Body of pancreas (tissue), 4 donors: Measurements from ENCODE around the gene SCG2. TPM values are rescaled to one million over a fixed set of nuclear protein-coding genes. Genes with fewer than 3 reads are reported as not detected.

Experiments used
- ATAC-seq: fragments of 150-250 bp; one replicate; pipeline ENCODE4 v1.9.1; 2016
- DNase-seq, 4 donors: peaks; one replicate each; pipeline ENCODE4 v3.0.0-alpha.2; 2019
- H3K27ac ChIP-seq, 4 donors: fragments of 200-600 bp; sonication (generic); 1 replicate in 3 of 4; 2 replicates in 1 of 4; pipeline versions ENCODE4 v1.5.1 to v1.6.1; 2016 to 2019; ENCODE audit warnings: mild to moderate bottlenecking in 1 of 4, mixed read lengths in 1 of 4, moderate library complexity in 1 of 4
- H3K27me3 ChIP-seq, 2 donors: fragments of 200-600 bp; sonication (generic); one replicate each; pipeline ENCODE4 v1.6.0; 2016; ENCODE audit warnings: mild to moderate bottlenecking in 1 of 2
- H3K36me3 ChIP-seq, 2 donors: fragments of 200-600 bp; sonication (generic); replicated peaks in 1 of 2; 2 replicates each; pipeline ENCODE4 v1.5.1; 2016; ENCODE audit warnings: low read depth in 2 of 2; ENCODE audit not compliant: insufficient read depth in 1 of 2
- H3K4me1 ChIP-seq: fragments of 200-600 bp; sonication (generic); one replicate; pipeline ENCODE4 v1.6.0; 2016
- H3K4me3 ChIP-seq, 2 donors: fragments of 200-600 bp; sonication (generic); 1 replicate in 1 of 2; 2 replicates in 1 of 2; pipeline ENCODE4 v1.5.1; 2016 to 2019
- H3K9me3 ChIP-seq, 3 donors: fragments of 200-600 bp; sonication (generic); 1 replicate in 2 of 3; 2 replicates in 1 of 3; pipeline ENCODE4 v1.5.1; 2016
- POLR2A ChIP-seq, 3 donors: fragments of 450-650 bp; IDR thresholded peaks; one replicate each; pipeline ENCODE4 v1.6.1; 2016; ENCODE audit warnings: antibody characterized with exemption in 3 of 3, mild to moderate bottlenecking in 2 of 3
- WGBS, 2 donors: methylation state at CpG; one replicate each; pipeline ENCODE4 v1.1.5; 2017; 5-methylcytosine and 5-hydroxymethylcytosine counted together
- intact Hi-C: fragments of 100-400 bp; cut with DNase I; formaldehyde crosslinking; loops from one replicate; pipeline ENCODE4 v1.15.1; 2023
- total RNA-seq, 2 donors: library from RNA; depleted of rRNA; stranded (reverse); fragments of >200 nt; gene quantifications; one replicate each; pipeline ENCODE4 v1.1.0, GENCODE V29; 2016
- TF ChIP-seq, protein P1 (sequence below), 7 experiments: fragments of 450-650 bp in 4 of 7; fragments of 200-600 bp in 3 of 7; sonication (generic) in 3 of 7; IDR thresholded peaks; one replicate each; pipeline ENCODE4 v1.5.1; 2016 to 2019; ENCODE audit warnings: antibody characterized with exemption in 7 of 7

Gene SCG2
- total RNA-seq, 2 donors from 2014 or later: 12.5 to 13.0 TPM

DNA sequence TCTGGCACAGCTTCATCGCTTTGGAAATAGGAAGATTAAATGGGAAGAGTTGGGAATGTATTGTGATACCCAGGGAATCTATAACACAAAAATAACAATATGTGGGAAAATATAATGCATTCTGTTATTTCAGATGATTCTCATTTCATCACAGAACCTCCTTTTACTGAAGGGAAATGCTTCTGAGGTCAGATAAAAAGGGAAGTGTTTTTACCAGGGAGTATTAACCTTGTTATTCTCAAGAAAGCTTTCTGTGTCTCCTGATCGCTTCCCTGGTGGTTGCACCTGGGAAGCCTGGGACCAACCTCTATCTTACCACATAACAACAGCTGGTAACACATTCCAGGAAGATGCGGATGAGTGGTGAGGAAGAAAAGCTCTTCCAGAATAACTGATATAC lies 47.2 kb downstream of the SCG2 start:
- WGBS, 2 donors: 76 to 83% methylated on average over 3 of the region's 3 CpGs
- no peaks in the 10 kb centered on the region for H3K4me1 ChIP-seq
- no peaks in the 10 kb centered on the region for H3K9me3 ChIP-seq
- H3K27me3 ChIP-seq: no peaks in the 10 kb centered on the region
- ATAC-seq: no peak
- H3K4me3 ChIP-seq: no peak overlapping the region
- H3K36me3 ChIP-seq: no peaks in the 10 kb centered on the region
- H3K27ac ChIP-seq: no peak overlapping the region
- no peak for DNase-seq
- TF ChIP-seq, protein P1, sequence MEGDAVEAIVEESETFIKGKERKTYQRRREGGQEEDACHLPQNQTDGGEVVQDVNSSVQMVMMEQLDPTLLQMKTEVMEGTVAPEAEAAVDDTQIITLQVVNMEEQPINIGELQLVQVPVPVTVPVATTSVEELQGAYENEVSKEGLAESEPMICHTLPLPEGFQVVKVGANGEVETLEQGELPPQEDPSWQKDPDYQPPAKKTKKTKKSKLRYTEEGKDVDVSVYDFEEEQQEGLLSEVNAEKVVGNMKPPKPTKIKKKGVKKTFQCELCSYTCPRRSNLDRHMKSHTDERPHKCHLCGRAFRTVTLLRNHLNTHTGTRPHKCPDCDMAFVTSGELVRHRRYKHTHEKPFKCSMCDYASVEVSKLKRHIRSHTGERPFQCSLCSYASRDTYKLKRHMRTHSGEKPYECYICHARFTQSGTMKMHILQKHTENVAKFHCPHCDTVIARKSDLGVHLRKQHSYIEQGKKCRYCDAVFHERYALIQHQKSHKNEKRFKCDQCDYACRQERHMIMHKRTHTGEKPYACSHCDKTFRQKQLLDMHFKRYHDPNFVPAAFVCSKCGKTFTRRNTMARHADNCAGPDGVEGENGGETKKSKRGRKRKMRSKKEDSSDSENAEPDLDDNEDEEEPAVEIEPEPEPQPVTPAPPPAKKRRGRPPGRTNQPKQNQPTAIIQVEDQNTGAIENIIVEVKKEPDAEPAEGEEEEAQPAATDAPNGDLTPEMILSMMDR (IDR thresholded peaks at IDR 0.05): no peak
- TF ChIP-seq POLR2A (IDR thresholded peaks at IDR 0.05): no peak
- intact Hi-C loops: no loop called here

DNA sequence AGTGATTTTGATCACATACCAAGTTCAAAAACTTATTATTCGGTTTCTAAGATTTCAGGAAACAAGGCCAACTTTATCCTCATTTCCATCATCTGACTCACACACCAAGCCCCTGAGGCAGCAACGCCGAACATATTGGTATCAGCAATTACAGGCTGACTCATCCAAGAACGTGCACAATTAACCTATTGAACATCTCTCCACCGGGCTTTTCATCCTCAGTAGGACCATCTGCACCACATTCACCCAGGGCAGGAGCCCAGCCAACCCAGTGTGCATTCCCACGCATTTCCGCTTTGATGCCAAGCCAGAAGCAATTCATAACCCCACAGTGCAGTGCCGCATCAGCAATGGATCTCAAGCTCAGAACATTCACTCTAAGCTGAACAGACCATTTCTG lies 52.9 kb downstream of the SCG2 start:
- TF ChIP-seq POLR2A (IDR thresholded peaks at IDR 0.05): no peak
- TF ChIP-seq, protein P1 (IDR thresholded peaks at IDR 0.05): no peak
- DNase-seq: no peak
- ATAC-seq: no peak
- Histone ChIP-seq H3K36me3 (no peaks in the 10 kb centered on the region), H3K27ac (no peak overlapping the region), H3K4me1 (no peaks in the 10 kb centered on the region), H3K27me3 (no peaks in the 10 kb centered on the region), H3K4me3 (no peak overlapping the region), H3K9me3 (no peaks in the 10 kb centered on the region)
- 62 to 69% methylated on average over 8 of the region's 8 CpGs for WGBS, 2 donors
- intact Hi-C loops: no loop called here

DNA sequence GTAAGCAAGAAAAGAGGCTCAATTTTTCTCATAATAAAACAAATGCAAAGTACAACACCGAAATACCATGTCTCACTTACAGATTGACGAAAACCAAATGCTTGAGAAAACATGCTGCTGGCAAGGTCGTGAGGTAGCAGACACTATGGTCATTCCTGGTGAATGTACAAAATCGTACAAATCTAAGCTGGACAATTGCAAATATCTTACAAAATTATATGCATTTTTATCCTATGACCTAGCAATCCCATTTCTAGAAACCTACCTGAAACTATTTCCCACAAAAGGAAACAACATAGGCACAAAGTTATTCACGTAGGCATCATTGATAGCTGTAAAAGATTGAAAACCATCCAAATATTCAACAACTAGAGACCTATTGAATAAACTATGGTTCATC lies 54.0 kb downstream of the SCG2 start:
- DNase-seq (no peak), ATAC-seq (no peak)
- TF ChIP-seq POLR2A (IDR thresholded peaks at IDR 0.05): no peak
- TF ChIP-seq, protein P1 (IDR thresholded peaks at IDR 0.05): no peak
- Histone ChIP-seq H3K27me3 (no peaks in the 10 kb centered on the region), H3K9me3 (no peaks in the 10 kb centered on the region), H3K4me3 (no peak overlapping the region), H3K36me3 (no peaks in the 10 kb centered on the region), H3K27ac (no peak overlapping the region), H3K4me1 (no peaks in the 10 kb centered on the region)
- 49 to 55% methylated on average over 5 of the region's 5 CpGs for WGBS, 2 donors
- intact Hi-C loops: no loop called here

Other genes starting within 250 kb of the SCG2 start
- 1 to 10 TPM; 2.0 to 8.3 TPM for gene AP1S3, start 235.2 kb upstream of the SCG2 start, total RNA-seq